HFF-Myc (cell line): ENCODE data around the gene PPP1R16B.

Experiments
- DNase-seq: peaks from one replicate; pipeline ENCODE4 v3.0.0-alpha.2; 2011; ENCODE audit warnings: low read depth; ENCODE audit errors: extremely low read depth
- H3K4me3 ChIP-seq: replicated peaks from 2 replicates; pipeline ENCODE4 v1.5.1; 2011; ENCODE audit warnings: low read depth, mild to moderate bottlenecking, control low read depth, low read length
- CTCF ChIP-seq: IDR thresholded peaks from 2 replicates; pipeline ENCODE4 v1.5.1; 2012; ENCODE audit warnings: mild to moderate bottlenecking, low read depth, low read length, control low read depth; ENCODE audit errors: missing control alignments

Gene PPP1R16B

DNA sequence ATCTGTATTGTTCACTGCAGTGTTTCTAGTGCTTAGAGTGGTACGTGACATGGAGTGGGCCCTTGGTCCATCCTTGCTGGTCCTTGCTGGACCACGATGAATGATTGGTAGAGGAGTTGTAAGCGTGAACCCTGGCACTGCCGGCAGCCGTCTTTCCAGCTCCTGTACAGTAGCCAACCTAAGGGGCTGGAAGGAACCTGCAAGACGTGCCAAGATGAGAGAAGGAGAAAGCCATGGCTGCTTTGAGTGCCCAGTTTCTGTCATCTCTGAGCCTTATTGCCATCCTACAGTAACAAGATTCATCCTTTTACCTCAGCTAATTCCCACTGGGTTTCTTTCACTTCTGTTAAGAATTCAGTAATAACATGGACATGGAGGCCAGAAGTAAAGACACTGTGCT lies 162.6 kb downstream of the PPP1R16B start:
- no peak overlapping the region for H3K4me3 ChIP-seq
- DNase-seq: no peak
- no peak for TF ChIP-seq CTCF

DNA sequence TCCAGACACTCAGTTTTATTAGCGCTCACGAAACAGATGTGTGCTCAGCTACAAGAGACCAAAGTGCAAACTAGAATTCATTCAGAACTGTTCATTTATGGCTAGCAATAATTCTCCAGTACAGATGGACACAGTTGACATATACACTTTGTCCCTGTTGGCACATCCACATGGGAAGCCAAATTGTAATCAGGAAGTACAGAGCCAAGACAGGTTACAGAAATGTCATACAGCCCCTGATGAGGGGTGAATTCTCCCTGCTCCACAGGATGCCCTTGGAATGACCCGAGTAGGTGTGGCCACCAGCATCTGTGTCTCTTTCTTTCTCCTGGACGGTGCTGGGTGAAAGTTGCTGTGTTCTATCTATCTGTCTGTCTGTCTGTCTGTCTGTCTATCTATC lies 164.2 kb downstream of the PPP1R16B start:
- DNase-seq: no peak
- no peak for TF ChIP-seq CTCF
- H3K4me3 ChIP-seq: no peak overlapping the region

- H3K4me3 ChIP-seq: no peak overlapping the region
- TF ChIP-seq CTCF: no peak
- DNase-seq: no peak
Observed at GRCh38 chr20:38970302-38970701, 164.8 kb downstream of the PPP1R16B start.
